Nephron (organoid): ENCODE data around the gene SLC9A8.

Source experiments
- H3K27ac Mint-ChIP-seq, 3 experiments: 2 replicates each; pipeline ENCODE4 v1.8.0; 2020; ENCODE audit warnings: mixed read lengths in 3 of 3, mild to moderate bottlenecking in 2 of 3, moderate library complexity in 1 of 3
- H3K27me3 Mint-ChIP-seq: 2 replicates; pipeline ENCODE4 v1.8.0; 2021; ENCODE audit warnings: low read depth, mild to moderate bottlenecking, moderate library complexity, mixed read lengths
- H3K36me3 Mint-ChIP-seq: 2 replicates; pipeline ENCODE4 v1.8.0; 2020; ENCODE audit warnings: low read depth, mixed read lengths
- H3K4me1 Mint-ChIP-seq: 2 replicates; pipeline ENCODE4 v1.8.0; 2020; ENCODE audit warnings: mixed read lengths
- H3K4me3 Mint-ChIP-seq, 3 experiments: 2 replicates each; pipeline ENCODE4 v1.8.0; 2020; ENCODE audit warnings: mild to moderate bottlenecking in 3 of 3, mixed read lengths in 3 of 3, moderate library complexity in 2 of 3
- H3K9me3 Mint-ChIP-seq: 2 replicates; pipeline ENCODE4 v1.8.0; 2020; ENCODE audit warnings: mixed read lengths
- TF ChIP-seq, protein P1 (sequence below), 3 experiments: fragments of 200-600 bp; sonication (generic); IDR thresholded peaks; one replicate each; pipeline ENCODE4 v1.5.0; 2021; ENCODE audit warnings: antibody characterized with exemption in 3 of 3; ENCODE audit not compliant: unreplicated experiment in 3 of 3

The SLC9A8 gene

DNA sequence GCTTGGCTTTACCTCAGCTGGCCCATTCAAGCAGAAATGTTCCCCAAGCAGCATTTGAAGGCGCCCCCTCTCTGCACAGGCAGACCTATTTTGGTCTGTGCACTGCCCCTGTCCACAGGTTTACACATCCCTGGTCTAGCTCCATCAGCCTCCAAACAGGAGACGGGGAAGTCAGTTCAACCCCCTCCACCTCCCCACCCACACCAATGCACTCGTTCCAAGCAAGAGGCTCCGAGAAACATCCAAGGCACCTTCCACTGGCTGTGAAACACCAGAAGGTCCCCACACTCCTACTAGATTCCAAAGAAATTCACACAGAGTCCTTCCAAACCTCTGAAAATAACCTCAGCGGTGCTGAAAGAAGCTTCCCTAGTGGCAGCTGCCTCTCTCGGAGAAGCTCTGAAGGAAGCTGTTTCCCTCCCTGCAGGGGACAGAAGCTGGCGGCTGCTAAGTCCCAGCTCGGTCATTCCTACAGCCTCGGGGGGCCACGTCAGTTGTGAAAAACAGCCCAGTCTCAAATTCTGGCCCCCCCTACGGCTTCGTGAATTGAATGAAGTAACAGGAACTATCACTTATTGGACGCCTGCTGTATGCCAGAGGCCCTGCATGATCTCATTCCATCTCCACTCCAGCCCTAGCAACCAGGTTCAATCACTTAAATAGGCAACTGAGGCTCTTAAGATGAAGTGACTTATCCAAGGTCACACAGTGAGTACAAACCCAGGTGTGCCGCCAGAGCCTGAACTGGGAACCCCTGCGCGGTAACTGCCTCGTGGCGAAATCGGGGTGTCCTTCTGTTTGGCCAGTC, 101.9 kb downstream of the SLC9A8 start:
- H3K27ac Mint-ChIP-seq: peak overlapping the region; percentile 82 to 93 (median 87)

DNA sequence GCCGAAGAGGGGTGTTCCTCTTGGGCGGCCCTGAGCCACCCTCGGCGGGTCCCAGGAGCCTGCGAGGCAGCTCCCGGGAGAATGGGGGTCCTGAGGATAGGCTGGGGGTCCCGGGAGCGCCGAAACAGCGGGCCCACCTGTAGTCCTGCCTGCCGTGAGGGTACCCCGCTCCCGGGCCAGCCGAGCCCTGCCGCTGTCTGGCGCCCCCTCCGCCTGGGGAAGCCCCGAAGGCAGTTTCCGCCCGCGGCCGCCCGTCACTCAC, 102.4 kb downstream of the SLC9A8 start:
- TF ChIP-seq, protein P1, sequence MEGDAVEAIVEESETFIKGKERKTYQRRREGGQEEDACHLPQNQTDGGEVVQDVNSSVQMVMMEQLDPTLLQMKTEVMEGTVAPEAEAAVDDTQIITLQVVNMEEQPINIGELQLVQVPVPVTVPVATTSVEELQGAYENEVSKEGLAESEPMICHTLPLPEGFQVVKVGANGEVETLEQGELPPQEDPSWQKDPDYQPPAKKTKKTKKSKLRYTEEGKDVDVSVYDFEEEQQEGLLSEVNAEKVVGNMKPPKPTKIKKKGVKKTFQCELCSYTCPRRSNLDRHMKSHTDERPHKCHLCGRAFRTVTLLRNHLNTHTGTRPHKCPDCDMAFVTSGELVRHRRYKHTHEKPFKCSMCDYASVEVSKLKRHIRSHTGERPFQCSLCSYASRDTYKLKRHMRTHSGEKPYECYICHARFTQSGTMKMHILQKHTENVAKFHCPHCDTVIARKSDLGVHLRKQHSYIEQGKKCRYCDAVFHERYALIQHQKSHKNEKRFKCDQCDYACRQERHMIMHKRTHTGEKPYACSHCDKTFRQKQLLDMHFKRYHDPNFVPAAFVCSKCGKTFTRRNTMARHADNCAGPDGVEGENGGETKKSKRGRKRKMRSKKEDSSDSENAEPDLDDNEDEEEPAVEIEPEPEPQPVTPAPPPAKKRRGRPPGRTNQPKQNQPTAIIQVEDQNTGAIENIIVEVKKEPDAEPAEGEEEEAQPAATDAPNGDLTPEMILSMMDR (IDR thresholded peaks at IDR 0.05; ENCODE audit: unreplicated experiment in 3 of 3): no peak
- peak overlapping the region; percentile 99 to 100 (median 100) for H3K27ac Mint-ChIP-seq
- peaks cover 40% of the 10 kb centered on the region for H3K4me1 Mint-ChIP-seq
- H3K4me3 Mint-ChIP-seq: peak overlapping the region; percentile 95 to 99 (median 97)
- no peaks in the 10 kb centered on the region for H3K9me3 Mint-ChIP-seq
- no peaks in the 10 kb centered on the region for H3K36me3 Mint-ChIP-seq
- peaks cover under 1% of the 10 kb centered on the region for H3K27me3 Mint-ChIP-seq

More for the DNA sequence above, 101.9 kb downstream of the SLC9A8 start:
- TF ChIP-seq, protein P1 (IDR thresholded peaks at IDR 0.05; ENCODE audit: unreplicated experiment in 3 of 3): no peak
- Mint-ChIP-seq H3K4me1 (peaks cover 45% of the 10 kb centered on the region), H3K27me3 (no peaks in the 10 kb centered on the region), H3K4me3 (peak overlapping the region; percentile 91 to 99 (median 95)), H3K36me3 (no peaks in the 10 kb centered on the region), H3K9me3 (no peaks in the 10 kb centered on the region)

DNA sequence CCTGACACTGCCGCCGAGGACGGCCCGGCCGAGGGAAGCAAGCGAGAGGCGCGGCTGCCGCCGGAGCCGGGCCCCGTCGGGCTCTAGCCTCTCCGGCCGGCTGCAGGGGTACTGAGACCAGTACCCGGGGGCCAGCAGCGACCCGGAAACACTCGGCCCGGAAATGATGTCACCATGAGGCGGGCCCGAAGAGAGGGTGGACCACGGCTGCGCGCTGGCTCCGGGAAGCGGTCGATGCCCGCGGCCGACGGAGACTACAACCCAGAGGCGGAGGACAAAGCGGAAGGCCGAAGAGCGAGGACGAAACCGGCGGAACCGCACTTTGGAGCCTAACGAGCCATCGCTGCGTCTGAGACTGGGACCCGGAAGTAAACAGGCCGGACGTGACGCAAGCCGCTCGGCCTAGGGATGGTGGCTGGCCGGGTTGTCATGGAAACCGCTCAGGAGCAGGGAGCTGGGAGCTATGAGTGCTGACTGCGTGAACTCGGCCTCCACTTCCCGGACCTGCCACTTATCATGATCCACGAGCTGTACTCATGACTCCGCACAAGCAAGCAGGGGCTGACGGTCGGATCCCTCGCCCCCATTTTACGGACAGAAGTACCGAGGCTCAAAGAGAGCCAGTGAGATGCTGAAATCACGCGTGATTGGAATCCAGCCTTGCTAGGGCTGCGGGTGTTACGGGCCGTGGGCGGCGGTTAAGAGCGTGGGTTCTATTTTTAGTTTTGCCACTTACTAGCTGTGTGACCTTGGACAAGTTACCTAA, 102.9 kb downstream of the SLC9A8 start, which contains the start of gene SPATA2:
Gene SPATA2 (minus strand): TSS at position 150 of the 766 bp plus-strand sequence. CDS start 7,039 bp downstream, outside the sequence.
- H3K4me1 Mint-ChIP-seq: peaks cover 35% of the 10 kb centered on the region
- no peaks in the 10 kb centered on the region for H3K9me3 Mint-ChIP-seq
- H3K4me3 Mint-ChIP-seq: peak within 1 kb of the TSS; percentile 95 to 99 (median 97)
- TF ChIP-seq, protein P1 (IDR thresholded peaks at IDR 0.05; ENCODE audit: unreplicated experiment in 3 of 3): no peak
- peak within 1 kb of the TSS; percentile 99 to 100 (median 100) for H3K27ac Mint-ChIP-seq
- H3K36me3 Mint-ChIP-seq: no peaks in the 10 kb centered on the region
- H3K27me3 Mint-ChIP-seq: peaks cover 4% of the 10 kb centered on the region

DNA sequence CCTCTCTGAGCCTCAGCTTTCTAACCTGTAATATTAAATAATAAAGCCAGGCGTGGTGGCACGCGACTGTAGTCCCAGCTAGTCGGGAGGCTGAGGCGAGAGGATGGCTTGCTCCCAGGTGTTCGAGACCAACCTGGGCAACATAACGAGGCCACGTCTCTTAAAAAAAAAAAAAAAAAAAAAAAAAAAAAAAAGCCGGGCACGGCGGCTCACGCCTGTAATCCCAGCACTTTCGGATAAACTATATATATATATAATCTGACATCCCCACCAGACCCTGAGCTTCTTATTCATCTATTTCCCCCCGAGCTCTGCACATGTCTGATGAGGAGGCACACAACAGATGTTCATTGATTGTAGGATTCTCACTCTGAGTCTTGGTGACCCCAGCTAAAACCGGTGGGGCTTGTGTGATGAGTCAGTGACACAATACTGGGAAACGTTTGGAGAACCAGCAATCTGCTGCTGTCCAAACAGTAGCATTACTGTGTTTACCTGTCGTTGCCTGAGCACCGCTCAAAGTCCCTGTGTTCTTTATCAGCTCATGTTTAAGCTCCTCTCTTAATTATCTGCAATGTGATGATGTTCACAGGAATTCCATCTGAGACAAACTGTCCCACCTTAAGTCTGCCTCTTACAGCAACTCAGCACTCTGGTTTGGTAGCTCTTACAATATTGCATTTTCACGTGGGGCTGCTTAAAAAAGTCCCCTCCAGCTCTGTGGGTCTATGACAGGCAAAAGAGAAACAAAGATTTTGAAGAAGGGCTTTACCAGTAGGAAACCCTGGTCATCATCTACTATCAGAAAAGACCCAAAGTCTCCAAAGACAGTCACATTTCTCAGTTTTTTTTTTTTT, 103.7 kb downstream of the SLC9A8 start:
- peaks cover 35% of the 10 kb centered on the region for H3K4me1 Mint-ChIP-seq
- TF ChIP-seq, protein P1 (IDR thresholded peaks at IDR 0.05; ENCODE audit: unreplicated experiment in 3 of 3): no peak
- H3K27me3 Mint-ChIP-seq: peaks cover 4% of the 10 kb centered on the region
- peak overlapping the region; percentile 95 to 99 (median 97) for H3K4me3 Mint-ChIP-seq
- H3K27ac Mint-ChIP-seq: peak overlapping the region; percentile 99 to 100 (median 100)
- H3K36me3 Mint-ChIP-seq: no peaks in the 10 kb centered on the region
- H3K9me3 Mint-ChIP-seq: no peaks in the 10 kb centered on the region

DNA sequence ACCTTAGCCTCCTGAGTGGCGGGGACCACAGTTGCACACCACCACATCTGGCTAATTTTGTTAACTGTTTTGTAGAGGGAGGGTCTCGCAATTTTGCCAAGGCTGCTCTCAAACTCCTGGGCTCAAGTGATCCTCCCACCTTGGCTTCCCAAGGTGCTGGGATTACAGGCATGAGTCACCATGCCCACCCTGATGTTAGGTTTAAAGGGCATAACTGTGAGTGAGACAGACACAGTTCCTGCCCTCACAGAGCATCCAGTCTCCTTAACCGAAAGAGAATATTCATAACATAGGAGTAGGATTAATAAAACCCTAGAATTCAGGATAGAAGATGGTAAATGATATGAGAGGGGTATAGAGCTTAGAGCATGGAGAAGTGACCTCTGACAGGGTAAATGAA, 105.8 kb downstream of the SLC9A8 start:
- Mint-ChIP-seq H3K9me3 (peaks cover 3% of the 10 kb centered on the region), H3K27me3 (peaks cover 4% of the 10 kb centered on the region), H3K4me1 (peaks cover 28% of the 10 kb centered on the region), H3K4me3 (peak overlapping the region in 1 of 3 experiments; percentile 19), H3K27ac (no peak overlapping the region), H3K36me3 (no peaks in the 10 kb centered on the region)
- TF ChIP-seq, protein P1 (IDR thresholded peaks at IDR 0.05; ENCODE audit: unreplicated experiment in 3 of 3): no peak
